H1 (cell line): Measurements from ENCODE around the gene FKBP1B. TPM values are rescaled to one million over a fixed set of nuclear protein-coding genes. Genes with fewer than 3 reads are reported as not detected.
A peak's percentile ranks its signal among the peaks of the same experiment; 100 is the strongest.

ENCODE experiments used
- CTCF ChIA-PET: fragments of 300-600 bp; sonication (Branson Sonifier 250); formaldehyde crosslinking; loops from one replicate; lab custom pipeline; 2021; ENCODE audit not compliant: partially characterized antibody; lab: Charles Lee
- POLR2A ChIA-PET: fragments of 300-600 bp; sonication (Branson Sonifier 250); formaldehyde crosslinking; loops from one replicate; lab custom pipeline; 2021; ENCODE audit warnings: inconsistent platforms; ENCODE audit not compliant: partially characterized antibody; lab: Charles Lee
- DNase-seq, 2 experiments: peaks; one replicate each; pipeline versions ENCODE4 v3.0.0 to v3.0.0-alpha.2; 2010 to 2022; ENCODE audit warnings: low spot score in 2 of 2, low read depth in 1 of 2, mixed read lengths in 1 of 2
- FAIRE-seq: peaks from 2 replicates; lab custom pipeline; 2011; peaks lifted over from hg19 to GRCh38; lab: Jason Lieb, UNC
- H2AFZ ChIP-seq: 2 replicates; pipeline ENCODE4 v1.8.1; 2012; ENCODE audit warnings: low read length, inconsistent platforms
- H2AK5ac ChIP-seq: 2 replicates; pipeline ENCODE4 v1.6.1; 2013; ENCODE audit warnings: low read depth, low read length
- H2BK120ac ChIP-seq: replicated peaks from 2 replicates; pipeline ENCODE3; 2013; ENCODE audit warnings: low read depth, low read length, inconsistent platforms
- H2BK12ac ChIP-seq: 2 replicates; pipeline ENCODE4 v1.6.1; 2013; ENCODE audit warnings: low read depth, low read length
- H2BK15ac ChIP-seq: 2 replicates; pipeline ENCODE4 v1.6.1; 2013; ENCODE audit warnings: low read length
- H2BK20ac ChIP-seq: 2 replicates; pipeline ENCODE4 v1.6.1; 2013; ENCODE audit warnings: low read length
- H2BK5ac ChIP-seq: 2 replicates; pipeline ENCODE4 v1.6.1; 2013; ENCODE audit warnings: low read depth, low read length
- H3K14ac ChIP-seq: 2 replicates; pipeline ENCODE4 v1.6.1; 2013; ENCODE audit warnings: inconsistent platforms; ENCODE audit not compliant: insufficient read length
- H3K18ac ChIP-seq: 2 replicates; pipeline ENCODE4 v1.6.1; 2013; ENCODE audit warnings: low read length; ENCODE audit errors: extremely low read depth
- H3K23ac ChIP-seq: 2 replicates; pipeline ENCODE4 v1.6.1; 2013; ENCODE audit warnings: inconsistent platforms; ENCODE audit not compliant: insufficient read length
- H3K23me2 ChIP-seq: 2 replicates; pipeline ENCODE4 v1.6.1; 2013; ENCODE audit warnings: low read depth, low read length
- H3K27ac ChIP-seq: 2 replicates; pipeline ENCODE4 v1.6.1; 2011; ENCODE audit warnings: low read depth, low read length, inconsistent platforms
- H3K27me3 ChIP-seq, 4 experiments: replicated peaks in 1 of 4; 1 replicate in 1 of 4; 2 replicates in 3 of 4; pipeline versions ENCODE4 v1.6.1 to v1.8.1; 2011 to 2013; ENCODE audit warnings: low read length in 3 of 4, mild to moderate bottlenecking in 3 of 4, inconsistent platforms in 2 of 4, mixed read lengths in 2 of 4, moderate library complexity in 1 of 4; ENCODE audit not compliant: control insufficient read depth in 3 of 4, insufficient read depth in 3 of 4; ENCODE audit errors: extremely low read depth in 1 of 4
- H3K36me3 ChIP-seq, 4 experiments: 2 replicates each; pipeline versions ENCODE4 v1.6.1 to v1.8.1; 2011 to 2013; ENCODE audit warnings: mild to moderate bottlenecking in 4 of 4, low read length in 3 of 4, moderate library complexity in 2 of 4, control low read depth in 1 of 4, inconsistent platforms in 1 of 4; ENCODE audit not compliant: insufficient read depth in 4 of 4, control insufficient read depth in 2 of 4
- H3K4ac ChIP-seq: replicated peaks from 2 replicates; pipeline ENCODE3; 2013; ENCODE audit warnings: low read length, low read depth, mixed read lengths, inconsistent platforms; ENCODE audit not compliant: insufficient read length
- H3K4me1 ChIP-seq, 4 experiments: replicated peaks in 1 of 4; 1 replicate in 1 of 4; 2 replicates in 3 of 4; pipeline versions ENCODE4 v1.6.1 to v1.8.1; 2011 to 2013; ENCODE audit warnings: low read length in 3 of 4, inconsistent platforms in 2 of 4, mixed read lengths in 1 of 4; ENCODE audit not compliant: insufficient read depth in 4 of 4, control insufficient read depth in 3 of 4
- H3K4me2 ChIP-seq, 2 experiments: 2 replicates each; pipeline versions ENCODE4 v1.6.1 to v1.8.1; 2011 to 2013; ENCODE audit warnings: low read depth in 2 of 2, low read length in 2 of 2, control low read depth in 1 of 2, inconsistent platforms in 1 of 2, mild to moderate bottlenecking in 1 of 2; ENCODE audit not compliant: insufficient read depth in 1 of 2
- H3K4me3 ChIP-seq, 4 experiments: fragments of 200-600, 300-600 bp in 1 of 4; sonication (generic), shearing (Covaris generic), sonication (Bioruptor Twin) in 1 of 4; 2 replicates each; pipeline versions ENCODE4 v1.5.1 to v1.8.1; 2011 to 2016; ENCODE audit warnings: low read length in 4 of 4, low read depth in 3 of 4, control low read depth in 2 of 4, inconsistent platforms in 2 of 4, mild to moderate bottlenecking in 2 of 4, mixed read lengths in 1 of 4, moderate library complexity in 1 of 4; ENCODE audit not compliant: insufficient read depth in 2 of 4; ENCODE audit errors: extremely low read depth in 1 of 4
- H3K56ac ChIP-seq: replicated peaks from 2 replicates; pipeline ENCODE3; 2013; ENCODE audit warnings: low read depth, mild to moderate bottlenecking, mixed read lengths, low read length, inconsistent platforms; ENCODE audit not compliant: insufficient read length
- H3K79me1 ChIP-seq: 2 replicates; pipeline ENCODE4 v1.6.1; 2013; ENCODE audit warnings: low read depth, low read length, control low read depth
- H3K79me2 ChIP-seq, 2 experiments: 2 replicates each; pipeline versions ENCODE4 v1.6.1 to v1.8.1; 2012 to 2013; ENCODE audit warnings: low read length in 2 of 2, mild to moderate bottlenecking in 2 of 2, inconsistent platforms in 1 of 2; ENCODE audit not compliant: insufficient read depth in 2 of 2, control insufficient read depth in 1 of 2
- H3K9ac ChIP-seq, 4 experiments: replicated peaks in 1 of 4; 1 replicate in 1 of 4; 2 replicates in 3 of 4; pipeline versions ENCODE4 v1.6.1 to v1.8.1; 2011 to 2013; ENCODE audit warnings: low read depth in 3 of 4, low read length in 3 of 4, control low read depth in 2 of 4, mild to moderate bottlenecking in 2 of 4, moderate library complexity in 2 of 4, inconsistent platforms in 1 of 4; ENCODE audit errors: extremely low read depth in 1 of 4
- H3K9me3 ChIP-seq, 2 experiments: 2 replicates each; pipeline versions ENCODE4 v1.6.1 to v1.8.1; 2012 to 2013; ENCODE audit warnings: mild to moderate bottlenecking in 2 of 2, moderate library complexity in 2 of 2, control low read depth in 1 of 2, inconsistent platforms in 1 of 2, low read depth in 1 of 2, low read length in 1 of 2, mixed read lengths in 1 of 2; ENCODE audit not compliant: insufficient read depth in 2 of 2
- H4K20me1 ChIP-seq, 2 experiments: replicated peaks in 1 of 2; 2 replicates each; pipeline versions ENCODE3 to v1.8.1; 2011 to 2013; ENCODE audit warnings: inconsistent platforms in 2 of 2, low read length in 2 of 2, mild to moderate bottlenecking in 1 of 2; ENCODE audit not compliant: insufficient read depth in 2 of 2, control insufficient read depth in 1 of 2
- H4K5ac ChIP-seq: 2 replicates; pipeline ENCODE4 v1.6.1; 2013; ENCODE audit warnings: low read length, low read depth, mixed read lengths, inconsistent platforms; ENCODE audit not compliant: insufficient read length
- H4K8ac ChIP-seq: 2 replicates; pipeline ENCODE4 v1.8.0; 2013; ENCODE audit warnings: mild to moderate bottlenecking, moderate library complexity, low read length, inconsistent platforms; ENCODE audit not compliant: insufficient read depth; ENCODE audit errors: extremely low read depth
- H4K91ac ChIP-seq: replicated peaks from 2 replicates; pipeline ENCODE3; 2013; ENCODE audit warnings: low read length, mixed read lengths, inconsistent platforms; ENCODE audit not compliant: insufficient read length
- ASH2L ChIP-seq: fragments of 200-600, 300-600 bp; sonication (generic); IDR thresholded peaks from one replicate; pipeline ENCODE4 v1.7.1; 2017; ENCODE audit warnings: low read length
- ATF3 ChIP-seq: IDR thresholded peaks from 2 replicates; pipeline ENCODE4 v1.6.1; 2011; ENCODE audit warnings: low read depth, mild to moderate bottlenecking, low read length; ENCODE audit not compliant: insufficient read depth
- CHD2 ChIP-seq: IDR thresholded peaks from 2 replicates; pipeline ENCODE4 v1.6.1; 2012; ENCODE audit warnings: low read length, improper control_type of control experiment
- KDM4A ChIP-seq: IDR thresholded peaks from one replicate; pipeline ENCODE4 v1.7.1; 2012; ENCODE audit warnings: low read depth, mild to moderate bottlenecking, moderate library complexity, low read length, inconsistent platforms; ENCODE audit not compliant: severe bottlenecking
- KDM5A ChIP-seq: fragments of 200-600 bp; IDR thresholded peaks from 2 replicates; pipeline ENCODE4 v1.7.1; 2012; ENCODE audit warnings: mild to moderate bottlenecking, low read length, inconsistent platforms, mixed read lengths
- MAX ChIP-seq: IDR thresholded peaks from 2 replicates; pipeline ENCODE4 v1.6.1; 2012; ENCODE audit warnings: inconsistent platforms
- PHF8 ChIP-seq: fragments of 200-600 bp; sonication (generic); conservative IDR thresholded peaks from 2 replicates; pipeline ENCODE4 v1.7.1; 2012; ENCODE audit warnings: low read depth, mild to moderate bottlenecking, inconsistent platforms, low read length, moderate library complexity
- POLR2AphosphoS5 ChIP-seq: IDR thresholded peaks from 2 replicates; pipeline ENCODE4 v1.6.1; 2011; ENCODE audit warnings: low read depth, low read length
- RAD21 ChIP-seq, 2 experiments: IDR thresholded peaks in 1 of 2; conservative IDR thresholded peaks in 1 of 2; 2 replicates each; pipeline ENCODE4 v1.6.1; 2011; ENCODE audit warnings: low read depth in 2 of 2, low read length in 2 of 2, improper control_type of control experiment in 1 of 2, inconsistent platforms in 1 of 2, mild to moderate bottlenecking in 1 of 2, moderate library complexity in 1 of 2
- USF2 ChIP-seq: IDR thresholded peaks from 2 replicates; pipeline ENCODE4 v1.6.1; 2011; ENCODE audit warnings: low read length, improper control_type of control experiment
- WGBS, 2 experiments: shearing (Covaris generic) in 1 of 2; methylation state at CpG; one replicate each; pipeline versions ENCODE4 v1.1.6 to v1.1.7; 2013 to 2015; ENCODE audit warnings: low lambda C conversion rate in 2 of 2, mixed read lengths in 2 of 2, inconsistent platforms in 1 of 2, low coverage in 1 of 2, missing lambda C conversion rate in 1 of 2; ENCODE audit not compliant: insufficient replicate concordance in 2 of 2, insufficient coverage in 1 of 2, insufficient read length in 1 of 2; ENCODE audit errors: extremely low coverage in 1 of 2, missing lambda C conversion rate in 1 of 2; 5-methylcytosine and 5-hydroxymethylcytosine counted together
- polyA plus RNA-seq, 7 experiments: library from polyadenylated mRNA; depleted of rRNA in 3 of 7; stranded (reverse) in 5 of 7; unstranded in 2 of 7; fragments of >200 nt in 5 of 7; fragments of 200-250 nt in 2 of 7; gene quantifications; 1 replicate in 5 of 7; 2 replicates in 1 of 7; 4 replicates in 1 of 7; pipeline versions ENCODE4 v1.2.1 to v1.2.3, GENCODE V29; 2011 to 2013; ENCODE audit warnings: missing spikeins in 2 of 7, mixed read lengths in 2 of 7
- total RNA-seq: library from RNA; stranded (reverse); fragmentation: NEBNext Ultra II Directional; extraction: Animal tissue kit (Norgen Biotek cat#: 25700); gene quantifications from 2 replicates; pipeline ENCODE4 v1.2.1, GENCODE V29; 2021

Gene FKBP1B
- total and polyA plus RNA-seq, 2 of the 8 experiments (the other 6 are each of a cell fraction or from before 2014, with no cell fraction given): 50.8 to 151 TPM

GRCh38 chr2:24110660-24111303 lies 61.2 kb downstream of the FKBP1B start:
- CTCF ChIA-PET: interaction anchor here (0.5 to 1.5 kb wide), 6 partner anchors 11 to 217 kb away, joined by 3 to 6 read pairs (median 4); partner anchors contain the start of genes PFN4 and TP53I3
- no peak overlapping the region for H3K9ac ChIP-seq
- TF ChIP-seq KDM5A (no peak), USF2 (no peak), CHD2 (no peak), MAX (no peak), RAD21 (IDR thresholded peaks at IDR 0.05 in 1 of 2, conservative IDR thresholded peaks at IDR 0.05 in 1 of 2; ENCODE audit: low read depth in 2 of 2, low read length in 2 of 2) (no peak), KDM4A (no peak), PHF8 (no peak), ASH2L (no peak), ATF3 (no peak), POLR2AphosphoS5 (no peak)

More at GRCh38 chr2:24110660-24111303, 61.2 kb downstream of the FKBP1B start:
- Histone ChIP-seq H3K79me1 (no peaks in the 10 kb centered on the region), H3K56ac (no peak overlapping the region), H3K14ac (no peak overlapping the region), H2BK5ac (no peak overlapping the region), H4K5ac (no peak overlapping the region), H3K9me3 (peaks cover 2 to 10% of the 10 kb centered on the region in 2 experiments; a peak in 3 of 4 replicates), H3K18ac (no peak overlapping the region), H2AFZ (no peak overlapping the region), H3K4me1 (no peaks in the 10 kb centered on the region), H4K20me1 (no peaks in the 10 kb centered on the region), H3K36me3 (peaks cover 0 to 4% (median 0%) of the 10 kb centered on the region in 4 experiments; a peak in 1 of 8 replicates), H4K91ac (no peak overlapping the region), H3K79me2 (no peaks in the 10 kb centered on the region), H2BK15ac (no peak overlapping the region), H4K8ac (peak overlapping the region; percentile 68; the same call in 1 of the 2 replicates), H2BK20ac (no peak overlapping the region), H3K4ac (no peak overlapping the region), H3K27ac (no peak overlapping the region), H2BK12ac (no peak overlapping the region), H3K4me3 (no peak overlapping the region), H2BK120ac (no peak overlapping the region), H2AK5ac (no peak overlapping the region), H3K4me2 (no peak overlapping the region), H3K23me2 (no peaks in the 10 kb centered on the region), H3K27me3 (no peaks in the 10 kb centered on the region), H3K23ac (no peak overlapping the region)
- DNase-seq (no peak), FAIRE-seq (no peak)
- 89% methylated on average over 7 of the region's 7 CpGs; no CpG with 5 or more reads in 1 of the 2 experiments for WGBS, 2 experiments
- POLR2A ChIA-PET: interaction anchor here (0.7 to 1.5 kb wide), 4 partner anchors 9 to 485 kb away, joined by 3 to 7 read pairs (median 4); no protein-coding TSS in a partner anchor
